GM13976 (cell line): ENCODE data around the gene PTPN12.
"Not testable (repeated sequence)": the region's sequence is repeated elsewhere in the genome, so short reads cannot be mapped to it uniquely, and the experiment has no call there.

Experiments
- DNase-seq: peaks from one replicate; pipeline ENCODE4 v3.0.0; 2012; ENCODE audit warnings: low spot score
- in situ Hi-C: fragments of 300-500 bp; cut with MboI; formaldehyde crosslinking; loops from one replicate; pipeline ENCODE4 v1.12.0; 2022; ENCODE audit warnings: low sequenced_read_pairs, mixed read lengths, inconsistent platforms; ENCODE audit not compliant: unreplicated experiment
- TF ChIP-seq, protein P1 (sequence below): IDR thresholded peaks from 2 replicates; pipeline ENCODE4 v1.5.1; 2012; ENCODE audit warnings: borderline replicate concordance, mild to moderate bottlenecking; ENCODE audit not compliant: insufficient read depth; ENCODE audit errors: extremely low read depth, missing control alignments, control extremely low read depth

The PTPN12 gene

GRCh38 chr7:77537778-77538280 lies 734 bp downstream of the PTPN12 start:
- in situ Hi-C loops, result no loop called here
- TF ChIP-seq, protein P1, sequence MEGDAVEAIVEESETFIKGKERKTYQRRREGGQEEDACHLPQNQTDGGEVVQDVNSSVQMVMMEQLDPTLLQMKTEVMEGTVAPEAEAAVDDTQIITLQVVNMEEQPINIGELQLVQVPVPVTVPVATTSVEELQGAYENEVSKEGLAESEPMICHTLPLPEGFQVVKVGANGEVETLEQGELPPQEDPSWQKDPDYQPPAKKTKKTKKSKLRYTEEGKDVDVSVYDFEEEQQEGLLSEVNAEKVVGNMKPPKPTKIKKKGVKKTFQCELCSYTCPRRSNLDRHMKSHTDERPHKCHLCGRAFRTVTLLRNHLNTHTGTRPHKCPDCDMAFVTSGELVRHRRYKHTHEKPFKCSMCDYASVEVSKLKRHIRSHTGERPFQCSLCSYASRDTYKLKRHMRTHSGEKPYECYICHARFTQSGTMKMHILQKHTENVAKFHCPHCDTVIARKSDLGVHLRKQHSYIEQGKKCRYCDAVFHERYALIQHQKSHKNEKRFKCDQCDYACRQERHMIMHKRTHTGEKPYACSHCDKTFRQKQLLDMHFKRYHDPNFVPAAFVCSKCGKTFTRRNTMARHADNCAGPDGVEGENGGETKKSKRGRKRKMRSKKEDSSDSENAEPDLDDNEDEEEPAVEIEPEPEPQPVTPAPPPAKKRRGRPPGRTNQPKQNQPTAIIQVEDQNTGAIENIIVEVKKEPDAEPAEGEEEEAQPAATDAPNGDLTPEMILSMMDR, result no peak
- DNase-seq, result peak; percentile 56

DNA sequence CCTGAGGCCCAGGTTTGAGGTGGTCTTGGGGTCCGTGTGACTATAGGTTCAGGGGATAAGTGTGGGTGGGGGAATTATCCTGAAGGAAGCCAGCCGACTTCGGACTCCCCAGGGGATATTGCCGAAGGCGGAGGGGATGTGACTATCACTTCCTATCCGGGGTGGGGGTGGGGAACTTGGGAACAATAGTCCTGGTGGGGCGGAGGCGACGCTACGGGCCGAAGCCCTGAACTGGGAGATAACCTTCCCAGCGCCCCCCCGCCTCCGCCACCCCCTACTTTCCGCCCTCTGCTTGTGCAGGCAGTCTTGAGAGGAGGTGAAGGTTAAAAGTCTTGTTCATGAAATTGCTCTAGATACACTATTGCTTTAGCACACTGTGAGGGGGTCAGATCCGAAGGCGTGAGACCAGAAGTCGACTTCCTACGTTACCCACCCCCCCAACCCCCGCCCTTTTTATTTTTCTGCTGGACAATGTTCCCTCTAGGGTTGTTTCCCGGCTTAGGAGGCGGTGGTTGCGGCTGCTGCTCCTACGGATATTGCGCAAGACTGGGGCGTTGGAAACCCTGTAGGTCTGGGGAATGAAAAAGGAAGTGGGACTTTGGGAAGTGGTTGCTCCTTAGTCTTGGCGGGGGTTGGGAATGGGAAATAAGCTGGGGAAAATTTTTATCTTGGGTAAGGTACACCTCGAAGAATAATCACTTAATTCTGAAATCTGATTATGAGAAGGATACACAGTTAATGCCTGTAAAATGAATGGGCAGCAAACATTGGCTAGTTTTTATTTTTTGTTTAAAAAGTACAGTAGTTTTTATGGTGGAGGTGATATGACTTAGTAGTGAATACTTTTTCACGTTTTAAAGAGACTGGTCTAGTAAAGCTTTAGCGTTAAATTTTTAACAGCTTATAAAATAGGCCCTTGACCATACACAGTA lies 1.5 kb downstream of the PTPN12 start:
- DNase-seq, result peak; percentile 40
- in situ Hi-C loops, result no loop called here
- TF ChIP-seq, protein P1, result no peak

GRCh38 chr7:77540402-77540822 lies 3.3 kb downstream of the PTPN12 start:
- TF ChIP-seq, protein P1, result no peak
- in situ Hi-C loops, result no loop called here
- DNase-seq, result no peak

GRCh38 chr7:77540993-77541392 lies 3.9 kb downstream of the PTPN12 start:
- in situ Hi-C loops, DNase-seq: not testable (repeated sequence)

GRCh38 chr7:77542409-77542808 lies 5.3 kb downstream of the PTPN12 start:
- in situ Hi-C loops, result no loop called here
- no peak for DNase-seq

DNA sequence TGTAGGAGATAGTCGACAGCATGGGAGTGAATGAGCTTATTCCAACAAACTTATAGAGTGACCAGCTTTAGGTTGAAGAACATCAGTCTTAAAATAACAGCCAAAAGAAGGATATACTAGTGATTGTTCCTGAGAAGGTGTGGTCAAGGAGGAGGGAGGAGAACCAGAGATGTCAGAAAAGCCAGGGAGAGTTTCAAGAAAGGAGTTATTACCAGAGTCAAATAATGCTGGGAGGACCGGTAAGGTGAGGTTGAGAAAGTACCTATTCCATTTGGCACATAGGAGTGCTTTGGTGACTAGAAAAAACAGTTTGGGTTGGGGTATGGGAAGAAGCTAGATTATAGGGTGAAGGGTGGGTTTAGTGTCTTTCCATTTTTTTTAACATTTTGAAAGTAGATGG lies 5.8 kb downstream of the PTPN12 start:
- in situ Hi-C loops, result no loop called here
- TF ChIP-seq, protein P1, result no peak
- DNase-seq, result no peak

More at GRCh38 chr7:77542409-77542808, 5.3 kb downstream of the PTPN12 start:
- TF ChIP-seq, protein P1, result no peak

GRCh38 chr7:77543910-77544309 lies 6.8 kb downstream of the PTPN12 start:
- TF ChIP-seq, protein P1, result no peak
- in situ Hi-C loops, result no loop called here
- no peak for DNase-seq
